DND-41 (cell line): ENCODE results near the gene SETSIP.

Source experiments
- EZH2 ChIP-seq: IDR thresholded peaks from 3 replicates; pipeline ENCODE4 v1.6.1; 2012; ENCODE audit warnings: borderline replicate concordance, low read depth, mild to moderate bottlenecking, moderate library complexity, low read length, inconsistent platforms; ENCODE audit not compliant: severe bottlenecking
- TF ChIP-seq, protein P1 (sequence below): IDR thresholded peaks from 2 replicates; pipeline ENCODE4 v1.5.1; 2012; ENCODE audit warnings: borderline replicate concordance, low read length, moderate library complexity, mild to moderate bottlenecking; ENCODE audit not compliant: poor library complexity, severe bottlenecking; ENCODE audit errors: extremely low read depth

GRCh38 chr1:92038695-92039346 lies 36.4 kb downstream of the SETSIP start:
- TF ChIP-seq, protein P1, sequence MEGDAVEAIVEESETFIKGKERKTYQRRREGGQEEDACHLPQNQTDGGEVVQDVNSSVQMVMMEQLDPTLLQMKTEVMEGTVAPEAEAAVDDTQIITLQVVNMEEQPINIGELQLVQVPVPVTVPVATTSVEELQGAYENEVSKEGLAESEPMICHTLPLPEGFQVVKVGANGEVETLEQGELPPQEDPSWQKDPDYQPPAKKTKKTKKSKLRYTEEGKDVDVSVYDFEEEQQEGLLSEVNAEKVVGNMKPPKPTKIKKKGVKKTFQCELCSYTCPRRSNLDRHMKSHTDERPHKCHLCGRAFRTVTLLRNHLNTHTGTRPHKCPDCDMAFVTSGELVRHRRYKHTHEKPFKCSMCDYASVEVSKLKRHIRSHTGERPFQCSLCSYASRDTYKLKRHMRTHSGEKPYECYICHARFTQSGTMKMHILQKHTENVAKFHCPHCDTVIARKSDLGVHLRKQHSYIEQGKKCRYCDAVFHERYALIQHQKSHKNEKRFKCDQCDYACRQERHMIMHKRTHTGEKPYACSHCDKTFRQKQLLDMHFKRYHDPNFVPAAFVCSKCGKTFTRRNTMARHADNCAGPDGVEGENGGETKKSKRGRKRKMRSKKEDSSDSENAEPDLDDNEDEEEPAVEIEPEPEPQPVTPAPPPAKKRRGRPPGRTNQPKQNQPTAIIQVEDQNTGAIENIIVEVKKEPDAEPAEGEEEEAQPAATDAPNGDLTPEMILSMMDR = no peak
- no peak for TF ChIP-seq EZH2
